Erythroblast (primary cell): ENCODE results near the gene CLDN20.

Experiments used
- GATA1 ChIP-seq: IDR thresholded peaks from 2 replicates; pipeline ENCODE4 v1.6.1; 2011; ENCODE audit warnings: low read depth, mild to moderate bottlenecking, control low read depth, low read length, moderate library complexity
- POLR2A ChIP-seq: IDR thresholded peaks from 2 replicates; pipeline ENCODE4 v1.6.1; 2011; ENCODE audit warnings: mild to moderate bottlenecking, low read length

GRCh38 chr6:155271145-155271544, 7.3 kb downstream of the CLDN20 start:
- no peak for TF ChIP-seq POLR2A
- TF ChIP-seq GATA1: no peak
